WTC11 (cell line): ENCODE results near the gene CTNNA3. TPM values are rescaled to one million over a fixed set of nuclear protein-coding genes. Genes with fewer than 3 reads are reported as not detected.

Source experiments
- ATAC-seq: fragments of 200-7000 bp; cut with Tn5 transposase; 2 replicates; pipeline ENCODE4 v1.10.0; 2021; ENCODE audit warnings: mild to moderate bottlenecking, moderate library complexity
- CTCF ChIA-PET: fragments of 300-600 bp; sonication (Branson Sonifier 250); formaldehyde crosslinking; loops from one replicate; lab custom pipeline; 2021; ENCODE audit warnings: antibody characterized with exemption; lab: Charles Lee
- POLR2A ChIA-PET: fragments of 350-600 bp; sonication (Branson Sonifier 250); formaldehyde crosslinking; loops from one replicate; lab custom pipeline; 2021; ENCODE audit warnings: antibody characterized with exemption; lab: Charles Lee
- DNase-seq: peaks from one replicate; pipeline ENCODE4 v3.0.0; 2021; ENCODE audit warnings: low spot score
- H3K27ac Mint-ChIP-seq: 2 replicates; pipeline ENCODE4 v1.8.0; 2021; ENCODE audit warnings: mixed read lengths
- H3K27me3 Mint-ChIP-seq: 2 replicates; pipeline ENCODE4 v1.8.0; 2021; ENCODE audit warnings: low read depth, mild to moderate bottlenecking, moderate library complexity, mixed read lengths
- H3K36me3 Mint-ChIP-seq: 2 replicates; pipeline ENCODE4 v1.8.0; 2021; ENCODE audit warnings: mixed read lengths
- H3K4me1 Mint-ChIP-seq: 2 replicates; pipeline ENCODE4 v1.8.0; 2022; ENCODE audit warnings: mixed read lengths
- H3K4me3 Mint-ChIP-seq: 2 replicates; pipeline ENCODE4 v1.8.0; 2021; ENCODE audit warnings: mild to moderate bottlenecking, moderate library complexity, mixed read lengths
- H3K9me3 Mint-ChIP-seq: 2 replicates; pipeline ENCODE4 v1.8.0; 2021; ENCODE audit warnings: mixed read lengths
- AFF4 ChIP-seq: sonication (generic); formaldehyde crosslinking; IDR thresholded peaks from 2 replicates; pipeline ENCODE4 v1.8.1; 2023; ENCODE audit warnings: mild to moderate bottlenecking, missing genetic modification reagents, borderline replicate concordance
- ATF1 ChIP-seq: sonication (generic); formaldehyde crosslinking; IDR thresholded peaks from 2 replicates; pipeline ENCODE4 v1.8.1; 2023; ENCODE audit warnings: mild to moderate bottlenecking, moderate library complexity, missing genetic modification reagents
- CREM ChIP-seq: sonication (generic); formaldehyde crosslinking; IDR thresholded peaks from 2 replicates; pipeline ENCODE4 v1.8.1; 2022; ENCODE audit warnings: mild to moderate bottlenecking, missing genetic modification reagents, moderate library complexity
- FOXK1 ChIP-seq: sonication (generic); formaldehyde crosslinking; IDR thresholded peaks from 2 replicates; pipeline ENCODE4 v1.8.0; 2022; ENCODE audit warnings: mild to moderate bottlenecking, moderate library complexity, missing genetic modification reagents
- MAX ChIP-seq: sonication (generic); formaldehyde crosslinking; IDR thresholded peaks from 2 replicates; pipeline ENCODE4 v1.8.0; 2022; ENCODE audit warnings: mild to moderate bottlenecking, missing genetic modification reagents
- MLX ChIP-seq: sonication (generic); formaldehyde crosslinking; IDR thresholded peaks from 2 replicates; pipeline ENCODE4 v1.8.1; 2023; ENCODE audit warnings: mild to moderate bottlenecking, missing genetic modification reagents, moderate library complexity
- NFATC4 ChIP-seq: fragments of 250-450 bp; sonication (Bioruptor Pico); IDR thresholded peaks from 2 replicates; pipeline ENCODE4 v1.9.0; 2021; ENCODE audit warnings: mild to moderate bottlenecking
- NR3C1 ChIP-seq: sonication (generic); formaldehyde crosslinking; conservative IDR thresholded peaks from 2 replicates; pipeline ENCODE4 v1.8.1; 2023; ENCODE audit warnings: low read depth, mild to moderate bottlenecking, missing genetic modification reagents
- PRRX2 ChIP-seq: fragments of 250-450 bp; sonication (Bioruptor Pico); IDR thresholded peaks from 2 replicates; pipeline ENCODE4 v1.8.0; 2021; ENCODE audit warnings: mild to moderate bottlenecking
- RELA ChIP-seq: sonication (generic); formaldehyde crosslinking; IDR thresholded peaks from 2 replicates; pipeline ENCODE4 v1.8.1; 2022; ENCODE audit warnings: missing genetic modification reagents, mild to moderate bottlenecking, borderline replicate concordance
- RORB ChIP-seq: fragments of 250-450 bp; sonication (Bioruptor Pico); IDR thresholded peaks from 2 replicates; pipeline ENCODE4 v1.9.0; 2021; ENCODE audit warnings: mild to moderate bottlenecking
- SMAD4 ChIP-seq: sonication (generic); formaldehyde crosslinking; IDR thresholded peaks from 2 replicates; pipeline ENCODE4 v1.8.0; 2022; ENCODE audit warnings: mild to moderate bottlenecking, missing genetic modification reagents
- SOX15 ChIP-seq: fragments of 250-450 bp; sonication (Bioruptor Pico); IDR thresholded peaks from 2 replicates; pipeline ENCODE4 v1.9.0; 2021; ENCODE audit warnings: mild to moderate bottlenecking
- STAT6 ChIP-seq: sonication (generic); formaldehyde crosslinking; conservative IDR thresholded peaks from 2 replicates; pipeline ENCODE4 v1.8.1; 2023; ENCODE audit warnings: mild to moderate bottlenecking, low read depth, missing genetic modification reagents, moderate library complexity
- TEAD1 ChIP-seq: sonication (generic); formaldehyde crosslinking; IDR thresholded peaks from 2 replicates; pipeline ENCODE4 v1.8.0; 2022; ENCODE audit warnings: mild to moderate bottlenecking, missing genetic modification reagents
- TEAD4 ChIP-seq: sonication (generic); formaldehyde crosslinking; IDR thresholded peaks from 2 replicates; pipeline ENCODE4 v1.8.0; 2022; ENCODE audit warnings: mild to moderate bottlenecking, missing genetic modification reagents
- ZBTB21 ChIP-seq: sonication (generic); formaldehyde crosslinking; IDR thresholded peaks from 2 replicates; pipeline ENCODE4 v1.8.1; 2023; ENCODE audit warnings: mild to moderate bottlenecking, missing genetic modification reagents, borderline replicate concordance
- ZNF121 ChIP-seq: sonication (generic); formaldehyde crosslinking; IDR thresholded peaks from 2 replicates; pipeline ENCODE4 v1.8.0; 2023; ENCODE audit warnings: missing genetic modification reagents
- ZNF232 ChIP-seq: sonication (generic); formaldehyde crosslinking; IDR thresholded peaks from 2 replicates; pipeline ENCODE4 v1.8.0; 2022; ENCODE audit warnings: mild to moderate bottlenecking, missing genetic modification reagents
- ZNF263 ChIP-seq: sonication (generic); formaldehyde crosslinking; IDR thresholded peaks from 2 replicates; pipeline ENCODE4 v1.8.1; 2022; ENCODE audit warnings: low read depth, mild to moderate bottlenecking, moderate library complexity, missing genetic modification reagents
- ZNF396 ChIP-seq: fragments of 250-450 bp; sonication (Bioruptor Pico); IDR thresholded peaks from 2 replicates; pipeline ENCODE4 v1.8.0; 2021; ENCODE audit warnings: mild to moderate bottlenecking, moderate library complexity, borderline replicate concordance
- ZNF423 ChIP-seq: fragments of 250-450 bp; sonication (Bioruptor Pico); IDR thresholded peaks from 2 replicates; pipeline ENCODE4 v2.1.2; 2022; ENCODE audit warnings: mild to moderate bottlenecking, moderate library complexity
- ZNF425 ChIP-seq: fragments of 250-450 bp; sonication (Bioruptor Pico); conservative IDR thresholded peaks from 2 replicates; pipeline ENCODE4 v1.9.0; 2021; ENCODE audit warnings: mild to moderate bottlenecking
- ZNF671 ChIP-seq: fragments of 250-450 bp; sonication (Bioruptor Pico); IDR thresholded peaks from 2 replicates; pipeline ENCODE4 v1.8.0; 2021; ENCODE audit warnings: mild to moderate bottlenecking
- ZSCAN18 ChIP-seq: fragments of 250-450 bp; sonication (Bioruptor Pico); IDR thresholded peaks from 2 replicates; pipeline ENCODE4 v2.1.2; 2022; ENCODE audit warnings: mild to moderate bottlenecking, moderate library complexity
- total RNA-seq: library from RNA; stranded (reverse); gene quantifications from 3 replicates; pipeline ENCODE4 v1.2.3, GENCODE V29; 2021

Gene CTNNA3
- total RNA-seq, 1 experiment from 2014 or later, result 6.1 TPM

GRCh38 chr10:67602268-67602950 is 93.6 kb downstream of the CTNNA3 start (continued):
- TF ChIP-seq NFATC4 (CRISPR knock-in tag) (no peak), RORB (no peak), PRRX2 (CRISPR knock-in tag) (no peak)
- TF ChIP-seq, all 79 proteins: peak for 0

GRCh38 chr10:67599597-67599996 is 96.4 kb downstream of the CTNNA3 start:
- Mint-ChIP-seq H3K27ac (no peak overlapping the region), H3K4me3 (no peak overlapping the region), H3K4me1 (no peaks in the 10 kb centered on the region), H3K9me3 (peaks cover 16% of the 10 kb centered on the region), H3K27me3 (no peaks in the 10 kb centered on the region), H3K36me3 (no peaks in the 10 kb centered on the region)
- TF ChIP-seq STAT6 (no peak), ZNF671 (CRISPR knock-in tag) (no peak), MLX (CRISPR knock-in tag) (no peak), ZBTB21 (CRISPR knock-in tag) (no peak), ZNF423 (CRISPR knock-in tag) (no peak), ZNF232 (CRISPR knock-in tag) (no peak), SOX15 (CRISPR knock-in tag) (no peak), TEAD1 (CRISPR knock-in tag) (no peak)
- POLR2A ChIA-PET, result no interaction called here
- DNase-seq (no peak), ATAC-seq (no peak)
- CTCF ChIA-PET, result no interaction called here

- H3K27me3 Mint-ChIP-seq, result no peaks in the 10 kb centered on the region; the same call in 1 of the 2 replicates
- H3K4me1 Mint-ChIP-seq, result no peaks in the 10 kb centered on the region
- ChIA-PET POLR2A (no interaction called here), CTCF (no interaction called here)
- H3K9me3 Mint-ChIP-seq, result peaks cover 20% of the 10 kb centered on the region
- no peaks in the 10 kb centered on the region for H3K36me3 Mint-ChIP-seq
- ATAC-seq (no peak), DNase-seq (no peak)
- no peak overlapping the region for H3K4me3 Mint-ChIP-seq
- no peak overlapping the region for H3K27ac Mint-ChIP-seq
- TF ChIP-seq TEAD4 (CRISPR knock-in tag), result no peak
- no peak for TF ChIP-seq ZNF671 (CRISPR knock-in tag)
- no peak for TF ChIP-seq ZNF121 (CRISPR knock-in tag)
- no peak for TF ChIP-seq ZNF263 (CRISPR knock-in tag)
- TF ChIP-seq RELA (CRISPR knock-in tag), result no peak
- no peak for TF ChIP-seq MAX
- no peak for TF ChIP-seq TEAD1 (CRISPR knock-in tag)
- TF ChIP-seq SMAD4, result no peak
- TF ChIP-seq ZSCAN18 (CRISPR knock-in tag), result no peak
- TF ChIP-seq AFF4 (CRISPR knock-in tag), result no peak
- no peak for TF ChIP-seq FOXK1 (CRISPR knock-in tag)
- no peak for TF ChIP-seq ATF1 (CRISPR knock-in tag)
- no peak for TF ChIP-seq ZNF396 (CRISPR knock-in tag)
- TF ChIP-seq CREM (CRISPR knock-in tag), result no peak
- TF ChIP-seq NR3C1 (CRISPR knock-in tag), result no peak
- no peak for TF ChIP-seq ZNF425 (CRISPR knock-in tag)
Observed at GRCh38 chr10:67596641-67597040, 99.4 kb downstream of the CTNNA3 start.
